GM12864 (cell line): ENCODE measurements around the gene CCDC17.

ENCODE experiments used
- DNase-seq: peaks from one replicate; pipeline ENCODE4 v3.0.0-alpha.2; 2011; ENCODE audit warnings: low read depth
- H3K4me3 ChIP-seq: 2 replicates; pipeline ENCODE4 v1.5.1; 2011; ENCODE audit warnings: mild to moderate bottlenecking, low read depth, low read length, control low read depth
- TF ChIP-seq, protein P1 (sequence below): IDR thresholded peaks from 2 replicates; pipeline ENCODE4 v1.5.1; 2011; ENCODE audit warnings: low read depth, mild to moderate bottlenecking, moderate library complexity, low read length, control low read depth, inconsistent platforms; ENCODE audit errors: missing control alignments

Gene CCDC17

GRCh38 chr1:45643978-45644377, 20.1 kb upstream of the CCDC17 start:
- no peak overlapping the region for H3K4me3 ChIP-seq
- no peak for DNase-seq
- TF ChIP-seq, protein P1, sequence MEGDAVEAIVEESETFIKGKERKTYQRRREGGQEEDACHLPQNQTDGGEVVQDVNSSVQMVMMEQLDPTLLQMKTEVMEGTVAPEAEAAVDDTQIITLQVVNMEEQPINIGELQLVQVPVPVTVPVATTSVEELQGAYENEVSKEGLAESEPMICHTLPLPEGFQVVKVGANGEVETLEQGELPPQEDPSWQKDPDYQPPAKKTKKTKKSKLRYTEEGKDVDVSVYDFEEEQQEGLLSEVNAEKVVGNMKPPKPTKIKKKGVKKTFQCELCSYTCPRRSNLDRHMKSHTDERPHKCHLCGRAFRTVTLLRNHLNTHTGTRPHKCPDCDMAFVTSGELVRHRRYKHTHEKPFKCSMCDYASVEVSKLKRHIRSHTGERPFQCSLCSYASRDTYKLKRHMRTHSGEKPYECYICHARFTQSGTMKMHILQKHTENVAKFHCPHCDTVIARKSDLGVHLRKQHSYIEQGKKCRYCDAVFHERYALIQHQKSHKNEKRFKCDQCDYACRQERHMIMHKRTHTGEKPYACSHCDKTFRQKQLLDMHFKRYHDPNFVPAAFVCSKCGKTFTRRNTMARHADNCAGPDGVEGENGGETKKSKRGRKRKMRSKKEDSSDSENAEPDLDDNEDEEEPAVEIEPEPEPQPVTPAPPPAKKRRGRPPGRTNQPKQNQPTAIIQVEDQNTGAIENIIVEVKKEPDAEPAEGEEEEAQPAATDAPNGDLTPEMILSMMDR, result no peak

- H3K4me3 ChIP-seq, result no peak overlapping the region
- TF ChIP-seq, protein P1, result no peak
- no peak for DNase-seq
These were observed 19.5 kb upstream of the CCDC17 start for GRCh38 chr1:45643321-45643720.

DNA sequence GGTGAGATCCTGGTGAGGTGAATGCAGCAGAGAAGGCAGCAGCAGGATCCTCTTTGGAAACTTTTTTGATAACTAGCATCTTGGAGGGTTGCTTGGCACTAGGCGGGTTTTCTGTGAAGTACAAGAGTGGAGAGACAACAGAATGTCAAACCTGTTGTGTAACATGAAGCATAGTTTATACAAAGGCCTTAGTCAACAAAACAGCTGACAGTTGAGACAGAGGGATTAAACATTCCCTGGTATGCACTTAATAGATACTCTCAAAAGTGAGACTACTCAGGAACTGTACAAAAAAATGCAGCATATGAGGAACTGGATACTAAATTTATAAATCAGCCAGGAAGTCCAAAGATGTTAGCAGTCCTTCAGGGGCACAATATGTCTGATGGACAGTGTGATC, 16.4 kb upstream of the CCDC17 start:
- no peak for DNase-seq
- H3K4me3 ChIP-seq, result no peak overlapping the region
- TF ChIP-seq, protein P1, result no peak

GRCh38 chr1:45635211-45635610, 11.4 kb upstream of the CCDC17 start:
- H3K4me3 ChIP-seq, result no peak overlapping the region
- no peak for DNase-seq
- TF ChIP-seq, protein P1, result no peak

DNA sequence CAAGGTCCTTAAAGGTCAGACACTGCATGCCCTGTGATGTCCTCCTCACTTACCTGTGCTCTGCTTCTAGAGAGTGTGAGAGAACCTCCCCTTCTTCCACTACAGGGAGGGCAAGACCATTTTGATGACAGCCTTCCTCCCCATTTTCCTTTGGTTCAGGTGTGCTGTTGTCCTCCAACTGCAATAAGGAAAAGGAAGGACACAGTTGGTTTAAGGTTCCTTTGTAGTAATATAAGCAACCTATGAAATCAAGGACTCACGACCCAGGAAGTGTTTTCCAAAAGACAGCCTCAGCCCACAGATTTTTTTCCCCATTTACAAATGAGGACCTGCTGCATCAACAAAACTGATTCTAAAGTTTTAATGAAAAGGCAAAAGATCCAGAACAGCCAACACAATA, 6.6 kb upstream of the CCDC17 start:
- H3K4me3 ChIP-seq, result no peak overlapping the region
- DNase-seq, result no peak
- TF ChIP-seq, protein P1, result no peak

GRCh38 chr1:45629035-45629434, 5.2 kb upstream of the CCDC17 start:
- TF ChIP-seq, protein P1, result no peak
- DNase-seq, result no peak
- H3K4me3 ChIP-seq, result no peak overlapping the region

GRCh38 chr1:45622524-45623394, 1.1 kb downstream of the CCDC17 start:
- TF ChIP-seq, protein P1, result no peak
- no peak for DNase-seq
- H3K4me3 ChIP-seq, result no peak overlapping the region
